HL-60 (cell line): ENCODE results near the gene TBC1D16.

Experiments
- DNase-seq, 2 experiments: peaks; one replicate each; pipeline ENCODE4 v3.0.0-alpha.2; 2010 to 2020; ENCODE audit warnings: low read depth in 1 of 2, low spot score in 1 of 2
- H3K27ac ChIP-seq: fragments of 250-450 bp; sonication (Bioruptor Pico); replicated peaks from 2 replicates; pipeline ENCODE4 v1.5.1; 2020; ENCODE audit warnings: mild to moderate bottlenecking, moderate library complexity
- H3K27me3 ChIP-seq: fragments of 250-450 bp; sonication (Bioruptor Pico); 2 replicates; pipeline ENCODE4 v1.5.1; 2021; ENCODE audit warnings: mild to moderate bottlenecking, moderate library complexity; ENCODE audit not compliant: insufficient read depth, poor library complexity, severe bottlenecking
- H3K4me3 ChIP-seq: replicated peaks from 2 replicates; pipeline ENCODE4 v1.5.1; 2011; ENCODE audit warnings: mild to moderate bottlenecking, control low read depth, low read length; ENCODE audit not compliant: insufficient read depth
- GABPA ChIP-seq: IDR thresholded peaks from 2 replicates; pipeline ENCODE4 v1.6.1; 2012; ENCODE audit warnings: low read depth
- POLR2AphosphoS5 ChIP-seq: IDR thresholded peaks from 2 replicates; pipeline ENCODE4 v1.6.1; 2012; ENCODE audit warnings: low read depth
- SPI1 ChIP-seq: IDR thresholded peaks from 2 replicates; pipeline ENCODE4 v1.6.1; 2012; ENCODE audit warnings: low read depth, mild to moderate bottlenecking, borderline replicate concordance
- TF ChIP-seq, protein P1 (sequence below): IDR thresholded peaks from 2 replicates; pipeline ENCODE4 v1.6.1; 2012; ENCODE audit warnings: low read depth; ENCODE audit not compliant: insufficient replicate concordance
- TF ChIP-seq, protein P2 (sequence below): IDR thresholded peaks from one replicate; pipeline ENCODE4 v1.5.1; 2011; ENCODE audit warnings: low read length, control low read depth, inconsistent platforms; ENCODE audit not compliant: insufficient read depth

Gene TBC1D16

DNA sequence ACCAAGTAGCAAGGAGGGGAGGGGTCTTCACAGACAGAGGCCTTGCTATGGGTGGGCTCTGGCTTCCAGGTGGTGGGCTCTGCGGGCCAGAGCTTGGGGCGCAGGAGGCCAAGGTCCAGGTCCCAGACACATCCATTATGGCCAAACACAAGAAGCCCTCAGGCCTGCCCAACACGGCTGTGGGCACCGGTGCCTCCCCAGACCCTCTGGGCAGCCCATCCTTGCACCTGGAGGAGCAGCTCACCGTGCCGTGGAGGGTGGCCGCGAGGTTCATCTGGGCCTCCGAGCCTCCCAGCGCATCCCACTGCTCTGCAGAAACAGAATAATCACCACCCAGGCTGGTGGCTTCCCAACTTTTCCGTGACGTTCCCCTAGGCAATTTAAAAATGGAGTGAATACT, 55.9 kb downstream of the TBC1D16 start:
- Histone ChIP-seq H3K4me3 (no peak overlapping the region), H3K27ac (no peak overlapping the region), H3K27me3 (peaks cover 3% of the 10 kb centered on the region)
- TF ChIP-seq GABPA (no peak), SPI1 (no peak), POLR2AphosphoS5 (no peak)
- TF ChIP-seq, protein P1, sequence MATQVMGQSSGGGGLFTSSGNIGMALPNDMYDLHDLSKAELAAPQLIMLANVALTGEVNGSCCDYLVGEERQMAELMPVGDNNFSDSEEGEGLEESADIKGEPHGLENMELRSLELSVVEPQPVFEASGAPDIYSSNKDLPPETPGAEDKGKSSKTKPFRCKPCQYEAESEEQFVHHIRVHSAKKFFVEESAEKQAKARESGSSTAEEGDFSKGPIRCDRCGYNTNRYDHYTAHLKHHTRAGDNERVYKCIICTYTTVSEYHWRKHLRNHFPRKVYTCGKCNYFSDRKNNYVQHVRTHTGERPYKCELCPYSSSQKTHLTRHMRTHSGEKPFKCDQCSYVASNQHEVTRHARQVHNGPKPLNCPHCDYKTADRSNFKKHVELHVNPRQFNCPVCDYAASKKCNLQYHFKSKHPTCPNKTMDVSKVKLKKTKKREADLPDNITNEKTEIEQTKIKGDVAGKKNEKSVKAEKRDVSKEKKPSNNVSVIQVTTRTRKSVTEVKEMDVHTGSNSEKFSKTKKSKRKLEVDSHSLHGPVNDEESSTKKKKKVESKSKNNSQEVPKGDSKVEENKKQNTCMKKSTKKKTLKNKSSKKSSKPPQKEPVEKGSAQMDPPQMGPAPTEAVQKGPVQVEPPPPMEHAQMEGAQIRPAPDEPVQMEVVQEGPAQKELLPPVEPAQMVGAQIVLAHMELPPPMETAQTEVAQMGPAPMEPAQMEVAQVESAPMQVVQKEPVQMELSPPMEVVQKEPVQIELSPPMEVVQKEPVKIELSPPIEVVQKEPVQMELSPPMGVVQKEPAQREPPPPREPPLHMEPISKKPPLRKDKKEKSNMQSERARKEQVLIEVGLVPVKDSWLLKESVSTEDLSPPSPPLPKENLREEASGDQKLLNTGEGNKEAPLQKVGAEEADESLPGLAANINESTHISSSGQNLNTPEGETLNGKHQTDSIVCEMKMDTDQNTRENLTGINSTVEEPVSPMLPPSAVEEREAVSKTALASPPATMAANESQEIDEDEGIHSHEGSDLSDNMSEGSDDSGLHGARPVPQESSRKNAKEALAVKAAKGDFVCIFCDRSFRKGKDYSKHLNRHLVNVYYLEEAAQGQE = no peak
- TF ChIP-seq, protein P2, sequence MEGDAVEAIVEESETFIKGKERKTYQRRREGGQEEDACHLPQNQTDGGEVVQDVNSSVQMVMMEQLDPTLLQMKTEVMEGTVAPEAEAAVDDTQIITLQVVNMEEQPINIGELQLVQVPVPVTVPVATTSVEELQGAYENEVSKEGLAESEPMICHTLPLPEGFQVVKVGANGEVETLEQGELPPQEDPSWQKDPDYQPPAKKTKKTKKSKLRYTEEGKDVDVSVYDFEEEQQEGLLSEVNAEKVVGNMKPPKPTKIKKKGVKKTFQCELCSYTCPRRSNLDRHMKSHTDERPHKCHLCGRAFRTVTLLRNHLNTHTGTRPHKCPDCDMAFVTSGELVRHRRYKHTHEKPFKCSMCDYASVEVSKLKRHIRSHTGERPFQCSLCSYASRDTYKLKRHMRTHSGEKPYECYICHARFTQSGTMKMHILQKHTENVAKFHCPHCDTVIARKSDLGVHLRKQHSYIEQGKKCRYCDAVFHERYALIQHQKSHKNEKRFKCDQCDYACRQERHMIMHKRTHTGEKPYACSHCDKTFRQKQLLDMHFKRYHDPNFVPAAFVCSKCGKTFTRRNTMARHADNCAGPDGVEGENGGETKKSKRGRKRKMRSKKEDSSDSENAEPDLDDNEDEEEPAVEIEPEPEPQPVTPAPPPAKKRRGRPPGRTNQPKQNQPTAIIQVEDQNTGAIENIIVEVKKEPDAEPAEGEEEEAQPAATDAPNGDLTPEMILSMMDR = no peak
- DNase-seq = no peak

DNA sequence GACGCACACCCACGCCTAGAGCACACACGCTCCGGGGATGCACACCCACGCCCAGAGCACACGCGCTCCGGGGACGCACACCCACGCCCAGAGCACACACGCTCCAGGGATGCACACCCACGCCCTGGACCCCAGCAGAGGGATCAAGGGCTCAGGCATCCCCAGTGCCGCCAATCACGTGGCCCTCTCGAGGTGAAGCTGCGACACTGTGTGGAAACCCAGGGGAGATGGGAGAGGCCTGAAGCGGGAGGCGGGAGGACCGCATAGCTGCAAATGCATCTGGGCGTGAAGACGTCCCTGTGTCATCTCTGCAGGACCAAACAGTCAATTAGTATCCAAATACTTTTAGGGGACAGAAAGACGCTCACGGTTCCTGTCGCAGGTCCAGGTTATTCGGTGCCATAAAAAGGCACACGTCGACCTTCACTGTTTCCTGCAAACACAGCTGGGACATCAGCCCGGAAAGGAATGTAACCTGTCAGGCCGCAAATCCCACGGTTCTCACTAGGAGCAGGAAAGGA, 56.4 kb downstream of the TBC1D16 start:
- no peak for DNase-seq
- Histone ChIP-seq H3K27me3 (peaks cover 2% of the 10 kb centered on the region), H3K4me3 (no peak overlapping the region), H3K27ac (no peak overlapping the region)
- TF ChIP-seq POLR2AphosphoS5 (no peak), SPI1 (no peak), GABPA (no peak)
- TF ChIP-seq, protein P2 = no peak
- TF ChIP-seq, protein P1 = no peak

DNA sequence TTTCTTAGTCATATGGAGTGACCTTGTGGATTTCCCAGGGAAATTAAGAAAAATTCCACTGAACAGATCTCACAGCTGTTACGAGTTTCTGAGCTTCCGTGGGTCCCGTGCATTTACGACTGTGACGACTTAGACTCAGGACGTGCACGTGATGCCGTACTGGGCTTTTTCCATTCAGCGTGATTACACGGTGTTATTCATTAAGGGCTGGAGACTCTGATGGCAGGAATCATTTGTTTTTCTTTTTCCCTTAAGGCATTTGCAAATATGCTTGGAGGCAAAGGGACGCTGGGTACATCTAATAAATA, 57.2 kb downstream of the TBC1D16 start:
- TF ChIP-seq SPI1 (no peak), POLR2AphosphoS5 (no peak)
- Histone ChIP-seq H3K27ac (no peak overlapping the region), H3K27me3 (no peaks in the 10 kb centered on the region), H3K4me3 (no peak overlapping the region)
- DNase-seq = no peak

DNA sequence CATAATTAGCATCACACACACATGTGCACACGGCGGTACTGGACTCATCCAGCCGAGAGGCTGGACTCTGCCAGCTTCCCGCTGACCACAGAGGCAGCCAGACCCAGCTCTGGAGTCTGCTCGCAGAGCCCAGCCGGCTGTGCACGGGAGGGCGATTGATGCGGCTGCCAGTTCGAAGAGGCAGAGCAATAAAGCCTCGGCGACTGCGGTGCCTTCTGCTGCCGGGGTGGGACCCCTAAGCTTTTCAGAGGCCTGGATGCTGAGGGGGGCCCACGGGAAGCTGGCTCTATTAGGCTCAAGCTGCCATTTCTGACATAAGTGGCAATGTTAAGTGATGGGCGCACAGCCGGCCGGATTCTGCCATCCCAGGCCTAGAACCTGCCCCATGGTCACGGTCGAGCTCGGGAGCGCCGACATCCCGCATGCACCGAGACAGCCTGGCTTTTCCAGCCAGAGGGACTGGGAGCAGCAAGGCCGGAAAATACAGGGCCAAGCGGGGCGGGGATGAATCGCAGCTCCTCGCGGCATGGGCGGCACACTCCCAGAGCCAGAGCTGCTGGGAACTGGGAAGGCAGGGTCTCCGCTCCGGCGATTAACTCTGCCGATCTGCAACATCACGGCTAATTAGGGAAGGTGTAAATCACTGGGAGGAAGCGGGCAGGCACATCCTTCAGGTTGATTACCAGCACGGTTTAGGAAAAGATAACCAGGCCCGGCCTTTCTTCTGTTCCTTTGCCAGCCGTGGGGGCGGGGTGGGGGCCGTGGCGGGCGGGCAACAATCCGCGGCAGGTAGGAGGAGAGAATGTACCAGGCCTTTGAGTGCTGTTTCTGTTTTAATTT, 57.7 kb downstream of the TBC1D16 start:
- Histone ChIP-seq H3K27ac (no peak overlapping the region), H3K4me3 (no peak overlapping the region), H3K27me3 (peaks cover 3% of the 10 kb centered on the region)
- no peak for DNase-seq
- TF ChIP-seq SPI1 (no peak), GABPA (no peak), POLR2AphosphoS5 (no peak)
